HG03025 (cell line): ENCODE results near the gene FHIT.

Experiments
- ATAC-seq: cut with Tn5 transposase; IDR thresholded peaks from one replicate; pipeline ENCODE4 v1.9.1; 2021; ENCODE audit warnings: mild to moderate bottlenecking, moderate library complexity; ENCODE audit not compliant: unreplicated experiment, low FRiP score

The FHIT gene

GRCh38 chr3:60215946-60216345 is 1035.3 kb downstream of the FHIT start:
- ATAC-seq: no peak

- no peak for ATAC-seq
Observed at GRCh38 chr3:60207905-60208304, 1043.3 kb downstream of the FHIT start.

- ATAC-seq: no peak
Observed at GRCh38 chr3:60206206-60206605, 1045.0 kb downstream of the FHIT start.

GRCh38 chr3:60202052-60202726 is 1049.1 kb downstream of the FHIT start:
- no peak for ATAC-seq

GRCh38 chr3:60199306-60199705 is 1051.9 kb downstream of the FHIT start:
- no peak for ATAC-seq

- ATAC-seq: no peak
Observed at GRCh38 chr3:60198179-60198720, 1053.0 kb downstream of the FHIT start.

GRCh38 chr3:60192297-60193114 is 1058.7 kb downstream of the FHIT start:
- ATAC-seq: no peak

- no peak for ATAC-seq
Observed at GRCh38 chr3:60190073-60190472, 1061.2 kb downstream of the FHIT start.

GRCh38 chr3:60189304-60189703 is 1061.9 kb downstream of the FHIT start:
- no peak for ATAC-seq

GRCh38 chr3:60188803-60189202 is 1062.4 kb downstream of the FHIT start:
- ATAC-seq: no peak

GRCh38 chr3:60187343-60187742 is 1063.9 kb downstream of the FHIT start:
- no peak for ATAC-seq

- ATAC-seq: no peak
Observed at GRCh38 chr3:60186359-60186758, 1064.9 kb downstream of the FHIT start.

- ATAC-seq: no peak
Observed at GRCh38 chr3:60185161-60185560, 1066.1 kb downstream of the FHIT start.

- no peak for ATAC-seq
Observed at GRCh38 chr3:60182697-60183096, 1068.6 kb downstream of the FHIT start.

GRCh38 chr3:60178931-60179653 is 1072.2 kb downstream of the FHIT start:
- no peak for ATAC-seq

- no peak for ATAC-seq
Observed at GRCh38 chr3:60177726-60178125, 1073.5 kb downstream of the FHIT start.

GRCh38 chr3:60176614-60177013 is 1074.6 kb downstream of the FHIT start:
- no peak for ATAC-seq

GRCh38 chr3:60175680-60176079 is 1075.6 kb downstream of the FHIT start:
- ATAC-seq: no peak

GRCh38 chr3:60169755-60170154 is 1081.5 kb downstream of the FHIT start:
- no peak for ATAC-seq

- ATAC-seq: no peak
Observed at GRCh38 chr3:60167186-60167585, 1084.1 kb downstream of the FHIT start.
